ENCODE measurements around the gene FOXN1.

FOXN1 gene

DNA sequence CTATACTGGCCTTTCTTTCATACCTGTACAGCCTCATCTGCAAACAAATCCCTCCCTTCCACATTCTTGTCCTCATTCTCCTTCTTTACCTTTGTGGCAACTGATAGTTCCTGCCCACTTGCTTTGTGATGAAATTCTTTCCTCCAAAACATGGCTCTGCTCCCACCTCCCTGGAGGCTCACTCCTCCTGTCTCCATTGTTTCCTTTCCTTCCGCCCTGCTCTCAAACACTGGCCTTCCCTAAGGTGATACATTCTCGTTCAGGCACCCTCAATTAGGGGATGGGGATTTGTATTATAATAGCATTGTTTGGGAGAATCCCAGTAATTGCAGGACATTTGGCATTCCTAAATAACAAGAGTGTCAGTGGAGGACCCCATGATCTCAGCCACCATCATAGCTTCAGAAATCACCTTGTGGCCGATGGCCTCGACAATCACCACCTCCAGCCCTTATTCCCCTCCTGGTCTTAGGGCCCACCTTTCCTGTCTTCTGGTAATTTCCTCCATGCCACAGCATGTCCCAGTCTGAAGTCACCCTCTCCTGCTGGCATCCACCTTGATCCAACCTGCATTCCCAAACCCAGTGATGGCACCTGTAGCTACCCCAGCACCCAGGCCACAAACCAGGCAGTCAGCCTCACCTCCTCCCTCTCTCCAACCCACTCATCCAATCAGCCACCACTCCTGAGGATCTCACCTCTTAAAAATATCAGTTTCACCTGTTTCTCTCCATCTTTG, 38.4 kb downstream of the FOXN1 start:
- ATAC-seq (replicated peaks) (no peak), DNase-seq (no peak)
- no peak overlapping the region for H3K4me3 Mint-ChIP-seq
- H3K27ac Mint-ChIP-seq, result peak overlapping the region in 1 of 2 donors; percentile 44
- peaks cover 3% of the 10 kb centered on the region for H3K36me3 Mint-ChIP-seq (ENCODE audit: insufficient read depth)
- H3K27me3 Mint-ChIP-seq, result no peaks in the 10 kb centered on the region
- H3K4me1 Mint-ChIP-seq (ENCODE audit: low read depth in 2 of 2), result peaks cover 19% of the 10 kb centered on the region in 2 donors
- no peaks in the 10 kb centered on the region for H3K9me3 Mint-ChIP-seq

DNA sequence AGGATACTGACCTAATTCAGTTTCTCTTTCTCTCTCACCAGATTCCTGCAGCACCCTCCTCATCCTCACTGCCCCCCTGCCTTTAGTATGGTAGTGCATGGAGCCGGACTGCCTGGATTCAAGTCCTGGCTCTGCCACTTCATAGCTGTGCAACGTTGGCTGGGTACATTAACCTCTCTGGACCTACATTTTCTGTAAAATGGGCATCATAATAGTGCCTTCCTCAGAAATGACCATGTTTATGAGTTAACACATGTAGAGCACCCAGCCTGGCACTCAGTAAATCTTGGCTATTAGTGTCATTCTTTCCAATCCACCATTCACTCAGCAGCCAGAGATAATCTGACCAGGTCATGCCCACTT, 39.0 kb downstream of the FOXN1 start:
- Mint-ChIP-seq H3K27ac (peak overlapping the region in 1 of 2 donors; percentile 44), H3K4me1 (ENCODE audit: low read depth in 2 of 2) (peaks cover 24 to 25% of the 10 kb centered on the region in 2 donors), H3K9me3 (no peaks in the 10 kb centered on the region), H3K4me3 (no peak overlapping the region), H3K27me3 (no peaks in the 10 kb centered on the region), H3K36me3 (ENCODE audit: insufficient read depth) (peaks cover 3% of the 10 kb centered on the region)
- ATAC-seq (replicated peaks), result no peak
- DNase-seq, result no peak

- H3K36me3 Mint-ChIP-seq (ENCODE audit: insufficient read depth), result peaks cover 3% of the 10 kb centered on the region
- ATAC-seq (replicated peaks) (no peak), DNase-seq (no peak)
- H3K4me1 Mint-ChIP-seq (ENCODE audit: low read depth in 2 of 2), result peaks cover 32 to 33% of the 10 kb centered on the region in 2 donors
- peak overlapping the region in 1 of 2 donors; percentile 80 for H3K27ac Mint-ChIP-seq
- no peaks in the 10 kb centered on the region for H3K9me3 Mint-ChIP-seq
- H3K27me3 Mint-ChIP-seq, result no peaks in the 10 kb centered on the region
- no peak overlapping the region for H3K4me3 Mint-ChIP-seq
Measured at GRCh38 chr17:28545787-28546415, 39.8 kb downstream of the FOXN1 start.

DNA sequence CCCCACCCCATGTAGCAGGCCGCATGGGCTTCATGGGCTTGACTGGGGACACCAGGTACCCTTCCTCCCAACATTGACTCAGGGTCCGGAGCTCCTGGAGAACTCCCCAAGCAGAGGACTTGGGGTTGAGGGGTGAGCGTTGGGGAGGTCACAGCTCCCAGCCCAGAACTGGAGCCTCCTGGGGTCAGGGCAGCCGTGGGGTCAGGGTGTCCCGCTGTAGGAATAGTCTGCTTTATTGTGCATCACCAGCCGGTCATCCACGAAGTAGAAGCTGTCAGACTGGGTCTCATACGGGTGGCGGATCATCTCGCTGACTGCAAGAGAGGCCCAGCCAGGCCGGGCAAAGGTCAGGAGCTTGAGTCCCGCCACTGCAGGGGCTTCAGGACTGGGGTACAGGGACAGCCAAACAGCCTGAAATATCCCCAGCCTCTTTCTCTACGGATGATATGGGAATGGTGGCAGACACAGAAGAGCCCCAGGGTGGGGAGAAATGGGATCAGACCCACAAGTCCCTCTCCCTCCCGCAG, 41.0 kb downstream of the FOXN1 start:
- Mint-ChIP-seq H3K4me1 (ENCODE audit: low read depth in 2 of 2) (peaks cover 43 to 44% of the 10 kb centered on the region in 2 donors), H3K36me3 (ENCODE audit: insufficient read depth) (peaks cover 3% of the 10 kb centered on the region), H3K27ac (peak overlapping the region in 1 of 2 donors; percentile 92), H3K4me3 (peak overlapping the region; percentile 20 to 38), H3K9me3 (no peaks in the 10 kb centered on the region), H3K27me3 (no peaks in the 10 kb centered on the region)
- no peak for DNase-seq
- no peak for ATAC-seq (replicated peaks)

- ATAC-seq (replicated peaks) (peak; percentile 23), DNase-seq (peak; percentile 47 to 53 (median 52))
- no peaks in the 10 kb centered on the region for H3K27me3 Mint-ChIP-seq
- H3K4me3 Mint-ChIP-seq, result peak overlapping the region; percentile 38 to 45
- peaks cover 46% of the 10 kb centered on the region in 2 donors for H3K4me1 Mint-ChIP-seq (ENCODE audit: low read depth in 2 of 2)
- no peaks in the 10 kb centered on the region for H3K9me3 Mint-ChIP-seq
- H3K27ac Mint-ChIP-seq, result peak overlapping the region; percentile 92 to 95
- H3K36me3 Mint-ChIP-seq (ENCODE audit: insufficient read depth), result peaks cover 3% of the 10 kb centered on the region
Measured at GRCh38 chr17:28547623-28548416, 41.7 kb downstream of the FOXN1 start.

- peaks cover 47 to 51% of the 10 kb centered on the region in 2 donors for H3K4me1 Mint-ChIP-seq (ENCODE audit: low read depth in 2 of 2)
- DNase-seq (no peak), ATAC-seq (replicated peaks) (no peak)
- peaks cover 3% of the 10 kb centered on the region for H3K36me3 Mint-ChIP-seq (ENCODE audit: insufficient read depth)
- no peaks in the 10 kb centered on the region for H3K9me3 Mint-ChIP-seq
- H3K4me3 Mint-ChIP-seq, result peak overlapping the region; percentile 38 to 95
- no peaks in the 10 kb centered on the region for H3K27me3 Mint-ChIP-seq
- H3K27ac Mint-ChIP-seq, result peak overlapping the region; percentile 92 to 95
Measured at GRCh38 chr17:28548417-28549130, 42.4 kb downstream of the FOXN1 start.

DNA sequence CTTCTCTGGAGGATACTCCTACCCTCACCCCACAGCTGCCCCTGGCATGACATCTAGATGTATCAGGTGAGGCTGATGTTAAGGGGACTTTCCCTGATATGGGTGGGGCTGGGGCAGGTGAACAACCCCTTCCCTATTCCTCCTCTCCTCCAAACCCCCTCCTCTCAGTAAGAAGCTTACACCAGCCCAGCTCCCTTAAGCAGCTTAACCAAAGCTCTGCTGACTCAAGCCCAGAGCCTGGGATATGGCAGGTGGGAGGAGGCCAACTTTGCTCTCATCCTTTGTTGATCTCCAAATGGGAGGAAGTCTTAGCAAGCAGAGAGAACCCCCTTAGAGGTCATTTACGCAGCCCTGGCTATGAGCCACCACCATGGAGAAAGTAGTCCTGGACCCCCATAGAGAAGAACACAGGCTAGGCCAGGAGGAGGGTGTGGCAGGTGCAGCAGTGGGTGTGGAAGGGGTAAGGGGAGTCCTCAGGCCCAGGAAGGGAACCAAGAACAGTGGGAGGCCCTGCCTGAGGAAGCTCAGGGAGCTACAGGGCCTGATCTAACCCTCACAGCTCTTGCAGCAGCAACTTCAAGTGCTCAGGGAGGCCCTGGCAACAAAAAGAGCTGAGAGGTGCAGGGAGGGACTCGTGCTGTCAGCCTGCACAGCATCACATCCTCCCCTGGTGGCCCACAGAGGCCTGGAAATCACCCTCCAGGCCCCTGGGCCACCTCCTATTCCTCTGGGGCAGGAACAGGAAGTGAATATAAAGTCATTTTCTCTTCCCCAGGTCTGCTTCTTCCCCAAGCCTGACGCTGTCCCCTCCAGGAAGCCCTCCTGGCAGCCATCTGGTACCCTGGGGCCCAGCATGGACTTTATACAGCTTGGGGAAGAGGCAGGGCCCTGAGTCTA, 43.3 kb downstream of the FOXN1 start:
- Mint-ChIP-seq H3K4me1 (ENCODE audit: low read depth in 2 of 2) (peaks cover 47 to 51% of the 10 kb centered on the region in 2 donors), H3K27ac (peak overlapping the region; percentile 92 to 95), H3K27me3 (no peaks in the 10 kb centered on the region), H3K4me3 (peak overlapping the region; percentile 41 to 95), H3K9me3 (no peaks in the 10 kb centered on the region), H3K36me3 (ENCODE audit: insufficient read depth) (peaks cover 4% of the 10 kb centered on the region)
- DNase-seq (peak; percentile 54 to 65 (median 61)), ATAC-seq (replicated peaks) (peak; percentile 82)

DNA sequence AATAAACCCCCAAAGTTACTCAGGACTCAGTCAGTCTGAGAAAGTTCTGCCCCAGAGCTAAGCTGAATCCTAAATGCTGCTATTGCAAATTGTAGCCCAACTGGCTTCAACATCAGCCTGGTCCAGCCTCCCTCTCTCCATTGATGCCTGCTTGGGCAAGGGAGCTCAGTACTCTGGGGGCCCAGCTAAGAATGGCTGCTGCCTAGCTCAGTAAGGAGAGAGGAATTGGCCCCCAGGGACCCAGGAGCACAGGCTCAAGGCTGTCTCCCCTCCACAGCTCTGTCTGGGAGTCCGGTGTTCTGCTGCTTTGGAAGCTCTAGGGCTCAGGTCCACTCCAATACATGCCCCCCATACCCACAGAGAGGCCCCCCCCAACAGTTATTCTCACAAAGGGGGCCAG, 44.7 kb downstream of the FOXN1 start:
- ATAC-seq (replicated peaks) (no peak), DNase-seq (no peak)
- H3K27ac Mint-ChIP-seq, result peak overlapping the region; percentile 92 to 95
- peak overlapping the region; percentile 95 to 97 for H3K4me3 Mint-ChIP-seq
- H3K36me3 Mint-ChIP-seq (ENCODE audit: insufficient read depth), result peaks cover 16% of the 10 kb centered on the region
- peaks cover 47 to 48% of the 10 kb centered on the region in 2 donors for H3K4me1 Mint-ChIP-seq (ENCODE audit: low read depth in 2 of 2)
- H3K27me3 Mint-ChIP-seq, result no peaks in the 10 kb centered on the region
- no peaks in the 10 kb centered on the region for H3K9me3 Mint-ChIP-seq

- Mint-ChIP-seq H3K4me1 (ENCODE audit: low read depth in 2 of 2) (peaks cover 47 to 48% of the 10 kb centered on the region in 2 donors), H3K27me3 (no peaks in the 10 kb centered on the region), H3K27ac (peak overlapping the region; percentile 92 to 95), H3K4me3 (peak overlapping the region; percentile 95 to 97), H3K36me3 (ENCODE audit: insufficient read depth) (peaks cover 23% of the 10 kb centered on the region), H3K9me3 (no peaks in the 10 kb centered on the region)
- ATAC-seq (replicated peaks), result no peak
- DNase-seq, result no peak
Measured at GRCh38 chr17:28551421-28552175, 45.5 kb downstream of the FOXN1 start.

GRCh38 chr17:28552176-28552999, 46.2 kb downstream of the FOXN1 start, which contains the start of gene UNC119:
Gene UNC119 (minus strand): TSS chr17:28552624. CDS start chr17:28552557, 67 bp downstream.
- ATAC-seq (replicated peaks) (peak; percentile 73), DNase-seq (peak; percentile 59 to 69 (median 67))
- Mint-ChIP-seq H3K4me3 (peak within 1 kb of the TSS; percentile 95 to 97), H3K9me3 (no peaks in the 10 kb centered on the region), H3K27ac (peak within 1 kb of the TSS; percentile 92 to 95), H3K4me1 (ENCODE audit: low read depth in 2 of 2) (peaks cover 47 to 48% of the 10 kb centered on the region in 2 donors), H3K27me3 (no peaks in the 10 kb centered on the region), H3K36me3 (ENCODE audit: insufficient read depth) (peaks cover 27% of the 10 kb centered on the region)

DNA sequence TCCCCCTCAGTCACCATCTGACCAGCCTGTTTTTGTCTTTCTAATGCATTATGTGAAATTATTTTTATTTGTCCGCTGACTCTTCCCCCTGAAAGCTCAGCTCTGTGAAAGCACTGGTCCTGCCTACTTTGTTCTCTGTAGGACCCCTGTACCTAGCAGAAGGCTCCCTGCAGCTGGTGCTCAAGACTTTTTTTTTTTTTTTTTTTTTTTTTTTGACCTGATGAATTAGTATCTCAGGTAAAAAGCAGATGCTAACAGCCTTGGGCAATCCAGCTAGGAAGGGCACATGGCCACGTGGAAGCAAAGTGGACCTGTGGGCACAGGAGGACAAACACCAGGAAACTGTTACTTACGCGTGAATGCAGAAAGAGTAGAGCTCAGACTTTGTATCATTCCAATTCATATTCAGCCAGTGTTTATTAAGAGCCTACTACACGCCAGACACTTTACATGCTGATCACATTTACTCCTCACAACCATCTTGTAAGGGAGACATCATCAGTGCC, 46.9 kb downstream of the FOXN1 start:
- Mint-ChIP-seq H3K9me3 (no peaks in the 10 kb centered on the region), H3K4me3 (peak overlapping the region; percentile 95 to 97), H3K4me1 (ENCODE audit: low read depth in 2 of 2) (peaks cover 43 to 47% of the 10 kb centered on the region in 2 donors), H3K27ac (peak overlapping the region; percentile 88 to 95), H3K27me3 (no peaks in the 10 kb centered on the region), H3K36me3 (ENCODE audit: insufficient read depth) (peaks cover 30% of the 10 kb centered on the region)
- no peak for DNase-seq
- ATAC-seq (replicated peaks), result no peak
